CD1c-positive myeloid dendritic cell (primary cell): Measurements from ENCODE around the gene TMED9.
"Not testable (repeated sequence)": the region's sequence is repeated elsewhere in the genome, so short reads cannot be mapped to it uniquely, and the experiment has no call there.

ENCODE experiments used
- DNase-seq: peaks from one replicate; pipeline ENCODE4 v3.0.0-alpha.2; 2016; ENCODE audit errors: extremely low spot score

TMED9 gene

DNA sequence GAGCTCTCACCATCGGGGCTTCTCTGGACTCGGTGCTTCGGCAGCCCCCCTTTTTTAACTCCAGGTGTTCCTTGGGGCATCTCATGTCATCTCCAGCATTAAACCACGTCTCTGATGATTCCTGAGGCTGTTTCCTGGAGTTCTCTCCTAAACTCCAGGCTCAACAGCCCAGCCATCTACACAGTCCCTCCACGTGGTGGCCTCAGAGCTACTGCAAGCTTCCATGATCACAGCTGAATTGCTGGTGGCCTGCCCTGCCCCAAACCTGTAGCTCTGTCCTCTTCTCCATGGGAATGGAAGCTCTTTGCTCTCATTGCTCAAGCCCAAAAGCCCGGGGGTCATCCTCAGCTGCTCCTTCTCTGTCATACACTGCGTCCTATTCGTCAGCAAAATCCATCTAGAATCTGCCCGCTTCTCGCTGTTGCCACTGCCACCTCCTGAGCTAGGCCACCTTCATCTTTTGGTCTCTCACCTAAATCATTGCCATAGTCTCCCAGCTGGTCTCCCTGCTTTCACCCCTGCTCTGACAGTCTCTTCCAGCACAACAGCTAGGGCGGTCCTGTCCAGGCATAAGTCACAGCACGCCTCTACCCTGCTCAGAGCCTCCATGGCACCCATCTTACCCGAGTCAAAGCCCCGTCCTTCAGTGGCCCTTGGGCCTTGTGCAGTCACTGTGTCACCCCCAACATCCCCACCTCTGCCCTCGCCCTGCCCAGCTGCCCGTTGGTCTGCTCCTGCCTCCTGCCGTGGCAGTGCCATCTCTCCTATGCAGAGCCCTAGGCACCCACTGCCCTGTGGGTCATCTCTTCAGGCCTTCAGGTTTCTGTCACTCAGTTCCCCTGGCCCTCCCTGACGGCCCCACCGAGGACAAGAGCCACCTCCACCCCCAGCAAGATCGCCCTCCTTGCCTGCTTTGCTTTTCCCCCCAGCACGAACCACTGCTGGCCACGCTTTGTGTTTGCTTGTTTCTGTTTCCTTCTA lies 14.4 kb downstream of the TMED9 start:
- DNase-seq = no peak

DNA sequence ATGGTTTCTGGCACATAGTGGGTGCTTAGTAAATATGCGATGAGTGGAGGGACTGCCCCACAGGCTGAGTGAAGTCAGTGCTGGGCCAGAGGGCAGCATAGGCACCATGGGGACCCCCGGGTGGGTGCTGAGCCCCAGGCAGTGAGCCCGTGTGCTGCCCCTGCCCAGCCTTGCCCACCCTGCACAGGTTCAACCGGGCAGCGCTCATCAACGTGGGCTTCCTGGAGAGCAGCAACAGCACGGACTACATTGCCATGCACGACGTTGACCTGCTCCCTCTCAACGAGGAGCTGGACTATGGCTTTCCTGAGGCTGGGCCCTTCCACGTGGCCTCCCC lies 15.1 kb downstream of the TMED9 start:
- no peak for DNase-seq

DNA sequence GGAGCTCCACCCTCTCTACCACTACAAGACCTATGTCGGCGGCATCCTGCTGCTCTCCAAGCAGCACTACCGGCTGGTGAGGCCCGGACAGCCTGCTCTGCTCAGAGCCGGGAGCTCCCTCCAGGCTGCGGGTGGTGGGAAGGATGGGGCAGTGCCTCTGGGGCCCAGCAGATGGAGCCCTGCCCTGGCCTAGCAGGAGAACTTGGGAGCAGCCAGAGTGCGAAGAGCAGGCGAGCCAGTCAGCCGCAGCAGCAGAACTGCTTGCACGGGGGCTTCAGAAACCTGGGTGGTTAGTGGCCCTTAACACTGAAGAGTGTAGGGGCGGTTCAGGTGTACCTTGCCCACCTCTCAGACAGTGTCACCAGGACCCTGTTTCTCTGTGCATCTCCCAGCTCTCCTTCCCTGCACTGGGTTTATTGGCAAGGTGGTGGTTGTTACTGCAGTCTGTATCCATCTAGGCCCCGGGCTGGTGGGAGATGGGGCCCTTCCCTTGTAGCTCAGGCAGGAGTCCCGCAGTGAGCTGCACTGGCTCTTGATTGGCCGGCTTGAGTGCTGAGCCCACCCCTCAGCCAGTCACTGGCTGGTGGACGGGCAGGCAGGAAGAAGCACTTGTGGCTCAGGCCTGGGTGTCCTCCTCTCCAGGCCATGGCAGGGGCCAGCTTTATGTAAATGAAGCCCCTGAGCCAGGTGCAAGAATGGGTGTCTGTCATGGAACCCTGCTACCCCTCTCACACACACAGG lies 15.6 kb downstream of the TMED9 start:
- DNase-seq = peak; percentile 64

DNA sequence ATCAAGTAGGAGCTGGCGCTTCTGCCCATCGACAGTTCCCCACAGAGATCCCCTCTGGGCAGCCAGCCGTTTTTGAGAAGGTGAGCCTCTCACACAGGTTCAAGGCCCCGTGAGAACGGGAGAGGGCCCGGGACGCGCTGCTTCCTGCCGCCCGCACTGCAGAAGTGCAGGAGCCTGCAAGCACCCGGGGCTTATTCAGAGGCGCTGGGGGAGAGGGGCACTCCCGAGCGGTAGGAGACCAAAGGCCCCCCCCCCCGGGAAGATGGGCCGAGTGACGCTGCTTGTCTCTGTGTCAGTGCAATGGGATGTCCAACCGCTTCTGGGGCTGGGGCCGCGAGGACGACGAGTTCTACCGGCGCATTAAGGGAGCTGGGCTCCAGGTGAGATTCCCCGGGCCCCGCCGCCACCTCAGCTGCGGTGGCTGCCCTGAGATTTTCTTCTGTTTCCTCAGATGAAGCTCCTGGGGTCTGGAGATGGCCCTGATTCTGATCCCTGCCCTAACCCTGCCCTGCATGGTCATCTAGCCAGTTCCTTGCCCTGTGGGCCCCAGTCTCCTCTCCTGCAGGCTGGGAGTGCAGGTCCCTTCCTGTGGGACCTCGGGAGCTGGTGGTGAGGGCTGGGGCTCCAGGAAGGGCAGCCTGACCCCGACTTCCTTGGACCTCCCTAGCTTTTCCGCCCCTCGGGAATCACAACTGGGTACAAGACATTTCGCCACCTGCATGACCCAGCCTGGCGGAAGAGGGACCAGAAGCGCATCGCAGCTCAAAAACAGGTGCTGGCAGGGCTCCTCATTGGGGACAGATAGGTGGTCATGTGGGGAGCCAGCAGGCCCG lies 16.5 kb downstream of the TMED9 start:
- DNase-seq = no peak

DNA sequence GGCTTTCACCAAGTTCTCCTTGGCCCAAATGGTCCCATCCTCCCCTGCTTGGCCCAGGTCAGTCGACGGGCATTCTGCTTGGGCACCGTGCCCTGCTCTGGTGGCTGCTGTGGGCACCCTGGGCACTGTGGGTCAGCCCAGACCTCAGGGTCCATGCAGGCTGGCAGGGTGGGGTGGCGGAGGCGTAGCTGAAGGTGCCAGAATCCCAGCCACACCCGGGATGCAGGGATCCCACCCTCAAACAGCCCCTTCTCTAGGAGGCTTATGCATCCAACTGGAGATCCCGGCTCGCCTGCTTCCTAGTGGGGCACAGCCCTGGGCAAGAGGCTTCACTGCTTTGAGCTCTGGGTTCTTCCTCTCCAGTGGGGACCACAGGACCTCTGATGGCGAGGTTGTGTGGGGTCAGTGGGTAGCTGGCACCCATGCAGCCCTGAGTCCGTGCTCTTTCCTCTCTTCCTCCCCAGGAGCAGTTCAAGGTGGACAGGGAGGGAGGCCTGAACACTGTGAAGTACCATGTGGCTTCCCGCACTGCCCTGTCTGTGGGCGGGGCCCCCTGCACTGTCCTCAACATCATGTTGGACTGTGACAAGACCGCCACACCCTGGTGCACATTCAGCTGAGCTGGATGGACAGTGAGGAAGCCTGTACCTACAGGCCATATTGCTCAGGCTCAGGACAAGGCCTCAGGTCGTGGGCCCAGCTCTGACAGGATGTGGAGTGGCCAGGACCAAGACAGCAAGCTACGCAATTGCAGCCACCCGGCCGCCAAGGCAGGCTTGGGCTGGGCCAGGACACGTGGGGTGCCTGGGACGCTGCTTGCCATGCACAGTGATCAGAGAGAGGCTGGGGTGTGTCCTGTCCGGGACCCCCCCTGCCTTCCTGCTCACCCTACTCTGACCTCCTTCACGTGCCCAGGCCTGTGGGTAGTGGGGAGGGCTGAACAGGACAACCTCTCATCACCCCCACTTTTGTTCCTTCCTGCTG lies 17.4 kb downstream of the TMED9 start:
- no peak for DNase-seq

DNA sequence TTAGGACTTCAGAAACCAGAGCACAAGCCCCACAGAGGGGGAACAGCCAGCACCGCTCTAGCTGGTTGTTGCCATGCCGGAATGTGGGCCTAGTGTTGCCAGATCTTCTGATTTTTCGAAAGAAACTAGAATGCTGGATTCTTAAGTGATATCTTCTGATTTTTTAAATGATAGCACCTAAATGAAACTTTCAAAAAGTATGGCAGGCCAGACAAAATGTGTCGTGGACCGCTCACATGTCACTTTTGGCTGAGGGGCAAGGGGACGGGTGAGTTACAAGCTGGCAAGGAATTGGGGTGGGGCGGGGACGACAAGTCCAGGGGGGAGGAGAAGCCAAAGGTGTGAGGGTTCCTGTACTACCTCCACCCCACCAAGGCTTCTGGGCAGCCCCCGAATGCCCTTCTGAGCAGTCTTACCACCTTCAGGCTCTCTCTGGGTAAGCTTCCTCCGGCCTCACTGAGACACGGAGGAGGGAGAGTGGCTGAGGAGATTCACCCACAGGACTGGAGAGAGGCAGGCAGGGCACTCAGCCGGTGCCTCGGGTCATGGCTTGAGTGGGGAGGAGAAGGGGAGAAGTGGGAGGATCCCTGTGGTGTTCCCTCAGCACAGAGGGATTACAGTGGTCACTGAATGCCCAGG lies 18.2 kb downstream of the TMED9 start:
- DNase-seq = no peak

DNA sequence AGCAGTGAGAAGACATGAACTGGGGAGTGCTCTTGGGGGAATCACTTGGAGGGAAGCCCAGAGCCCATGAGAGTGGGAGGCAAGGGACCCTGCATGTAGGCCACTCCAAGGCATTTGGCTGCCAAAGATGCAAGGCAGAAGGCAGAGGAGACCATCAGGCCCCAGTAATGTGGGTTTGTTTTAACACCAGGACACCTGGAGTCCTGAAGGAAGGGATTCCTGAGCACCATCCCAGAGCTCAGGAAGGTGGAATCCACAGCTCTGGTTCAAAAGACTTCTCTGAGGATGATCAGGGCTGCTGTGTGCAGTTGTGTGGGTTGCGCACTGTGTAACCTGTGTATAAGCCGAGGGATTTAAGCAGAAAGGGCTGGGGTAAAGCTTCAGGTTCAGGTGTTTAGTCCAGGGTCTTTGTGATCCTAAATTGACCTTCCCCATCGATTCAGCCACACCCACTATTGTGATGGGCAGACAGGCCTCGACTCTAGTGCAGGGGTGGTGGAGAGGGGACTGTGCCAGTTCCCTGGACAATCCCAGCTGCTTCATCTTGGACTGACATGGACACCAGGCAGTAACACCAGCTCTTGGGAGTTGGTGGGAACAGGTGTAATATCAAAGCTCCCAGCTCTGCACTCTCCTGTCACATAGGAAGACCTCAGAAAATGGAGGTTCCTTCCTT lies 18.9 kb downstream of the TMED9 start:
- no peak for DNase-seq

DNA sequence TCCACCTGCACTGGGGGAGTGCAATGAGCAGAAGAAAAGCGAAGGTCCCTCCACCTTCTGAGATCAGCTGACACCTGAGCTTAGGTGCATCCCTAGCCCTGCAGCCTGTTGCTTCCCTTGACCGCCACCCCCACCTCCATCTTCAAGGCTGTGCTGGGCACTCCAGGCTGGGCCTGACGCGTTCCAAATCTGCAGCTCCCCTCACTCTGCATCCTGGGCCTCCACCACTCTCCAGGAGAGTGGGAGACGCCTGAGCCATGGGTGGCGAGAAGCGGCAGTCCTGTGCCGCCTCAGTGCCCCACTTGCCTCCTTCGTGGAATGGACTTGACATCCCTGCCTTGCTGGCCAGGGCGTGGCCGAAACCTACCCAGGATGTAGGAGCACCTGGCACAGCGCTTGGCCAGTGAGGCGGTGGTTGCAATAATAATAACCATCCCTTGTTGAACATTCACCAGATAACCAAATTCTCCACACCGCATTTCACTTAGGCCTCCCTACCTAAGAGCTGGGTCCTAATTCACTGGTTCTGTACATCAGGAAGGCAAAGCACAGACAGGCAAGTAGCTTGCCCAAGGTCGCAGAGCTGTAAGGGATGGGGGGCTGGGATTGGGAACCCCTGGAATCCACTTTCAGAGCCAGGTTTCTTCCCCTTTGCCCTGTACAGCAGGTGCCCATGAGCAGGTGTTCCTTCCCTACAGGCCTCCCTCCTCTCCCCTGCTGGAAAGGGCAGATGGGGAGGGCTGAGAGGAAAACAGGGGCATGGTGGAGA lies 19.6 kb downstream of the TMED9 start:
- no peak for DNase-seq

DNA sequence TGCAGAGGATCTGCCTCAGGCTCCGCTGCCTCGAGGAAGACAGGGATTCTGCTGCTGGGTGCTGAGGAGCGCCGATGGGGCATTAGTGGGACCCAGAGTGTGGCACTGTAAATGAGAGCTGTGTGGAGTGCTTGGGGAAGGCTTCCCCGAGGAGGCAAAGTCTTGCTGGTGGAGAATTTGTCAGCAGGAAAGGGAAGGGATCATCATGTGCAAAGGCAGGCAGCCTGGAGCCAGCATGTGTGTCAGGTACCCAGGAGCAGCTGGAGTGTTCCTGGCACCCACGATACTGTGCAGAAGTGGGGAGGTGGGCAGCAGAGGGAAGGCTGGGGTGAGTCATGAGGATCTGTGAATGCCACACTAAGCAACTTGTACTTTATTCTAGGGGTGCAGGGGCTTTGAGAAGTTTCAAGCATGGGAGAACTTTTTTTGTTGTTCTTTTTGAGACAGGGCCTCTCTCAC lies 20.2 kb downstream of the TMED9 start:
- no peak for DNase-seq

DNA sequence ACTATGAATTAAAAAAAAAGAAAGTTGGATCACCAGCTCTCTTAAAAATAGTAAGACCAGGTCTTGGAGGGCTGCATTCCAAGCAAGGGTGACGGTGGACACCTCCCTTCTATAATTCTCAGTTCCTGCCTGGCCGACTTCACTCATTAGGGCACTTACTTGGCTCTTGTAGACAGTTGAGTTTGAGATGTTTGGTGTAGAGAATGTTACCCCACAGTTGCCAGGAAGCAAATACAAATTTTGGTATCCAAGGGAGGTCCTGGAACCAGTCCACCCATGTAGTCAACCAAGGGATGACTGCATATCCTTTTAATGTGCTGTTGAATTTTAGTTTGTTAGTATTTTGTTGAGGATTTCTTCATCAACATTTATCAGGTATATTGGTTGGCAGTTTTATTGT lies 28.6 kb downstream of the TMED9 start:
- DNase-seq = no peak

DNA sequence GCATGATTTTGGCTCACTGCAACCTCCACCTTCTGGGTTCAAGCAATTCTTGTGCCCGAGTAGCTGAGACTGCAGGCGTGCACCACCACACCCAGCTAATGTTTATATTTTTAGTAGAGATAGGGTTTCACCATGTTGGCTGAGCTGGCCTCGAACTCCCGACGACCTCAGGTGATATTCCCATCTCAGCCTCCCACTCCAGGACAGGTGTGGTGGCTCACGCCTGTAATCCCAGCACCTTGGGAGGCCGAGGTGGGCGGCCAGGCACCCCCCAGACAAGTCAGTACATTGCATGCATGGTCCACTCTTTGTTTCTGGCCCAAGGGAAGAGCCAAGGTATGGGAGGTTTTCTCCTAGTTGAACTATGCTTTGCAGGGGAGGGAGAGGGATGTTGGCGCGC lies 32.2 kb downstream of the TMED9 start:
- DNase-seq = not testable (repeated sequence)

DNA sequence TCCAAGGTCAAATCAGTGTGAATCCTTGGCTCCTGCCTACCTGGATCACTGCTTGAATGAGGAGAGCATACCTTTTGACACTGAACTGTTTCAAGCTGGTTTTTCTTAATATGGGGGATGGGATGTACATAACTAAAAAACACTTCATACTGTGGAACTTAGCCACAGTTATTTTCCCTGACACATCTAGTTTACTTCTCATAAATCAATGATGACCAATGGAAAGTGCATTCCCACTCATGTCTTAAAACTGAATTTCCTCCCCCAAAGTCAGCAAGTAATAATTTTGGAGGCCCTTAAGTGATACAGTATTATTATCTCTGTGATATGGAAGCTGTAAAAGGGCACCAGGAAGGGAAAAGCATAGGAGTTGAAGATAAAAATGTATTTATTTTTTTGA lies 38.2 kb downstream of the TMED9 start:
- not testable (repeated sequence) for DNase-seq

DNA sequence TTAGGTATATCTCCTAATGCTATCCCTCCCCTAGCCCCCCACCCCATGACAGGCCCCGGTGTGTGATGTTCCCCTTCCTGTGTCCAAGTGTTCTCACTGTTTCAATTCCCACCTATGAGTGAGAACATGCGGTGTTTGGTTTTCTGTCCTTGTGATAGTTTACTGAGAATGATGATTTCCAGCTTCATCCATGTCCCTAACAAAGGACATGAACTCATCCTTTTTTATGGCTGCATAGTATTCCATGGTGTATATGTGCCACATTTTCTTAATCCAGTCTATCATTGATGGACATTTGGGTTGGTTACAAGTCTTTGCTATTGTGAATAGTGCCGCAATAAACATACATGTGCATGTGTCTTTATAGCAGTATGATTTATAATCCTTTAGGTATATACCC lies 42.9 kb downstream of the TMED9 start:
- DNase-seq = not testable (repeated sequence)

DNA sequence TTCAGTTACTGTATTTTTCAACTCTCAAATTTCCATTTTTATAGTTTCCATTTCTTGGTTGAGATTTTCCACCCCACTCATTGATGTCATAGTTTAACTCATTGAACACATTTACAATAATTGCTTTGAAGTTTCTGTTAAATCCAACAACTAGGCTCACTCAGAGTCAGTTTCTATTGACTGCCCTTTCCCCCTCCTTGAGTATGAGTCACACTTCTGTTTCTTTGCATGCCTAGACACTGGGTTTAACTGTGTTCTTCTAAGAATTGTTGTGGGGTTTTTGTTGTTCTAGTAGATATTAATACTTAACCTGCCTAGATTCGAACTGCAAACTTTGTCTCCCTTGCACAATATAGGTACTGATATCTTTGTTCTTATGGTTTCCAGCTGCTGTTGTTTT lies 53.5 kb downstream of the TMED9 start:
- DNase-seq = not testable (repeated sequence)
